ENCODE results near the gene RER1.

RER1 gene

GRCh38 chr1:2397007-2397679 is 5.5 kb downstream of the RER1 start:
- Histone ChIP-seq H3K27ac (ENCODE audit: low read length) (no peak overlapping the region), H3K79me2 (ENCODE audit: low read length) (peaks cover 43% of the 10 kb centered on the region), H4K20me1 (ENCODE audit: insufficient read depth, low read length) (no peaks in the 10 kb centered on the region; the same call in 1 of the 2 replicates), H2AFZ (ENCODE audit: low read length) (no peak overlapping the region), H3K9me2 (replicated peaks; ENCODE audit: insufficient read depth, low read length) (no peaks in the 10 kb centered on the region), H3K27me3 (replicated peaks; ENCODE audit: insufficient read depth, low read length) (no peaks in the 10 kb centered on the region), H3K36me3 (replicated peaks; ENCODE audit: insufficient read depth, low read length) (0 out of 2 replicates have a peak, but pooled peaks cover 2% of the 10 kb centered on the region), H3K9me3 (replicated peaks; ENCODE audit: insufficient read depth, low read length) (no peaks in the 10 kb centered on the region), H3K4me1 (ENCODE audit: low read length) (peaks cover 13% of the 10 kb centered on the region), H3K9ac (ENCODE audit: low read length) (no peak overlapping the region), H3K4me2 (ENCODE audit: low read depth, low read length) (no peak overlapping the region), H3F3A (ENCODE audit: insufficient read depth, low read length) (no peaks in the 10 kb centered on the region), H3K4me3 (ENCODE audit: low read length) (no peak overlapping the region)
- no peak for DNase-seq
- TF ChIP-seq EZH2phosphoT487 (IDR thresholded peaks at IDR 0.05; ENCODE audit: low read length) (no peak), CTCF (IDR thresholded peaks at IDR 0.05; ENCODE audit: low read length) (no peak), EZH2 (optimal IDR thresholded peaks at IDR 0.05; ENCODE audit: low read depth, low read length) (no peak)

DNA sequence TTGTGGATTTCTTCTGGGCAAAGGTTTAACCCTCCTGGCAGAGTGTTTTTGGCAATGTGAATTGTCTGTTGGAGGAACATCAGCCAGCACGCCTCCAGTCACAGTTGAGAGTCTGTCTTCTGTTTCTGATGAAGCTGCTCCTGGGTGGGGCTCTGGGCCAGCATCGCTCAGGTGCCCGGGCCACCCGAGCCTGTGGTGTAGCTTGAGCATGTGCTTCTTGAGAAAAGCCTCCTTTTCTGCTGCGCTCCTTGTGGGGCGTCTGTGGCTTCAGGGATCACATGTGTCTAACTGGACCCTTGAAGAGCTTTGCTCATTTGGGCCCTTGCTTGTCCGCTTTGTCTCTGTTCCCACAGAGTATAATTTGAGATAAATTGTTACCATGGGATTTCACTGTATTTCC is 7.2 kb downstream of the RER1 start:
- no peaks in the 10 kb centered on the region for H3K4me1 ChIP-seq (ENCODE audit: low read length)
- H3K9me2 ChIP-seq (replicated peaks; ENCODE audit: insufficient read depth, low read length), result no peaks in the 10 kb centered on the region
- H3K27me3 ChIP-seq (replicated peaks; ENCODE audit: insufficient read depth, low read length), result no peaks in the 10 kb centered on the region
- no peak overlapping the region for H3K4me3 ChIP-seq (ENCODE audit: low read length)
- peaks cover 26% of the 10 kb centered on the region for H3K79me2 ChIP-seq (ENCODE audit: low read length)
- DNase-seq, result no peak
- no peaks in the 10 kb centered on the region for H3F3A ChIP-seq (ENCODE audit: insufficient read depth, low read length)
- no peak overlapping the region for H3K27ac ChIP-seq (ENCODE audit: low read length)
- no peak overlapping the region for H3K9ac ChIP-seq (ENCODE audit: low read length)
- no peaks in the 10 kb centered on the region for H3K9me3 ChIP-seq (replicated peaks; ENCODE audit: insufficient read depth, low read length)
- H3K36me3 ChIP-seq (replicated peaks; ENCODE audit: insufficient read depth, low read length), result 0 out of 2 replicates have a peak, but pooled peaks cover 2% of the 10 kb centered on the region
- no peak overlapping the region for H3K4me2 ChIP-seq (ENCODE audit: low read depth, low read length)
- no peak overlapping the region for H2AFZ ChIP-seq (ENCODE audit: low read length)
- TF ChIP-seq CTCF (IDR thresholded peaks at IDR 0.05; ENCODE audit: low read length) (no peak), EZH2 (optimal IDR thresholded peaks at IDR 0.05; ENCODE audit: low read depth, low read length) (no peak), EZH2phosphoT487 (IDR thresholded peaks at IDR 0.05; ENCODE audit: low read length) (no peak)
- H4K20me1 ChIP-seq (ENCODE audit: insufficient read depth, low read length), result no peaks in the 10 kb centered on the region; the same call in 1 of the 2 replicates

GRCh38 chr1:2399890-2400575 is 8.4 kb downstream of the RER1 start:
- H3F3A ChIP-seq (ENCODE audit: insufficient read depth, low read length), result 0 out of 2 replicates have a peak, but pooled peaks cover under 1% of the 10 kb centered on the region
- H3K9me3 ChIP-seq (replicated peaks; ENCODE audit: insufficient read depth, low read length), result no peaks in the 10 kb centered on the region
- H3K27me3 ChIP-seq (replicated peaks; ENCODE audit: insufficient read depth, low read length), result no peaks in the 10 kb centered on the region
- no peak for DNase-seq
- no peak overlapping the region for H3K9ac ChIP-seq (ENCODE audit: low read length)
- no peaks in the 10 kb centered on the region for H3K9me2 ChIP-seq (replicated peaks; ENCODE audit: insufficient read depth, low read length)
- no peak overlapping the region for H3K27ac ChIP-seq (ENCODE audit: low read length)
- H4K20me1 ChIP-seq (ENCODE audit: insufficient read depth, low read length), result no peaks in the 10 kb centered on the region; the same call in 1 of the 2 replicates
- no peak overlapping the region for H3K4me2 ChIP-seq (ENCODE audit: low read depth, low read length)
- no peak overlapping the region for H3K4me3 ChIP-seq (ENCODE audit: low read length)
- no peaks in the 10 kb centered on the region for H3K4me1 ChIP-seq (ENCODE audit: low read length)
- no peak overlapping the region for H2AFZ ChIP-seq (ENCODE audit: low read length)
- TF ChIP-seq CTCF (IDR thresholded peaks at IDR 0.05; ENCODE audit: low read length) (no peak), EZH2phosphoT487 (IDR thresholded peaks at IDR 0.05; ENCODE audit: low read length) (no peak), EZH2 (optimal IDR thresholded peaks at IDR 0.05; ENCODE audit: low read depth, low read length) (no peak)
- H3K79me2 ChIP-seq (ENCODE audit: low read length), result peaks cover 14% of the 10 kb centered on the region
- 0 out of 2 replicates have a peak, but pooled peaks cover 2% of the 10 kb centered on the region for H3K36me3 ChIP-seq (replicated peaks; ENCODE audit: insufficient read depth, low read length)
